ENCODE measurements around the gene TFAP2E.

DNA sequence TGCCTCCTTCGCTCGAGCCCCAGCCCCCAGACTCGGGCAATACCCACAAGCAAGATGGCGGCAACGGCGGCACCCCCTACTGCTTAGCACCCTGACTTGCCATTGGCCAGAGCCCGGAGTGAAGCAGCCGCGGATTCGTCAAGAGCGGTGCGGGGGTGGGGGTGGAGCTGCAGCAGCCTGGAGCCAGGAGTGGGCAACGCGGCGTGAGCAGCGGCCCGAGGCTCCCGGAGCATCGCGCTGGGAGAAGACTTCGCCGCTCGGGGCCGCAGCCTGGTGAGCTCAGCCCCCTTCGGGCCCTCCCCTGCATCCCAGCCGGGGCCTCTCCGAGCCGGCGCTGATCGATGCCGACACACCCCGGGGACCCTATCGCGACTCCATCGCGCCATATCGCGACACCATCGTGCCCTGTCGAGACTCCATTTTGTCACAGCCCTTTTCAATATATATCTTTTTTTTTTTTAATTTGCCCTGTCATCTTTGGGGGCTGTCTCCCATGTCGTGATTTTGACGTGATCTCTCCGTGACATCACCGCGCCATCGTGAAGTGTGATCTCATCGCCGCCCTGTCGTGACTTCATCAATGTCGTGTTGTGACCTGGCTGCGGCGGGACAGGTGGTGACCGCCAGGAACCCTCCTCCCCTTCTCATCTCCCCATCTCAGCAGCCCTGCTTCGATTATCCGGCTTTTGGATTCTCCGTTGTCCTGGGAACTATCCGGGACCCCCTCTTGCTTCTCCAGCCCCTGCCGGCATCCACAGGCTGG, 15.3 kb upstream of the TFAP2E start, which contains the start of gene NCDN:
- TF ChIP-seq ZBTB7A (IDR thresholded peaks at IDR 0.05; ENCODE audit: low read depth), result 0 out of 2 replicates have a peak, but pooled peaks have one; percentile 14
- TF ChIP-seq EGR1 (IDR thresholded peaks at IDR 0.05), result peak; percentile 100
- 0 out of 2 replicates have a peak, but pooled peaks have one; percentile 31 for TF ChIP-seq TAF1 (IDR thresholded peaks at IDR 0.05; ENCODE audit: low read depth)
- TF ChIP-seq EP300 (IDR thresholded peaks at IDR 0.05; ENCODE audit: borderline replicate concordance), result 0 out of 2 replicates have a peak, but pooled peaks have one; percentile 8
- 0 out of 2 replicates have a peak, but pooled peaks have one; percentile 20 for TF ChIP-seq TCF12 (IDR thresholded peaks at IDR 0.05; ENCODE audit: low read depth)

Data from Ishikawa (cell line).